SK-N-SH (cell line): ENCODE data around the gene SCG2.

Experiments
- CHD2 ChIP-seq: fragments of 150-350 bp; IDR thresholded peaks from 2 replicates; pipeline ENCODE4 v1.6.1; 2018; ENCODE audit warnings: low read length; ENCODE audit not compliant: partially characterized antibody
- CTCF ChIP-seq: fragments of 200-600 bp; sonication (generic); IDR thresholded peaks from 2 replicates; pipeline ENCODE4 v1.6.1; 2017; ENCODE audit warnings: antibody characterized with exemption, mild to moderate bottlenecking, moderate library complexity
- EZH2phosphoT487 ChIP-seq: fragments of 200-600 bp; sonication (generic); IDR thresholded peaks from 2 replicates; pipeline ENCODE4 v1.6.1; 2017; ENCODE audit warnings: low read depth, mixed run types, mild to moderate bottlenecking, antibody characterized with exemption, moderate library complexity, borderline replicate concordance
- FOXM1 ChIP-seq: IDR thresholded peaks from 2 replicates; pipeline ENCODE4 v1.4.0; 2012; ENCODE audit warnings: low read depth, mild to moderate bottlenecking
- GABPA ChIP-seq: IDR thresholded peaks from 2 replicates; pipeline ENCODE4 v1.4.0; 2012; ENCODE audit warnings: low read depth, mild to moderate bottlenecking
- GATA2 ChIP-seq: sonication (generic); formaldehyde crosslinking; IDR thresholded peaks from 2 replicates; pipeline ENCODE4 v1.5.0; 2020; ENCODE audit warnings: mild to moderate bottlenecking, missing genetic modification reagents
- JUND ChIP-seq: IDR thresholded peaks from 2 replicates; pipeline ENCODE4 v1.4.0; 2012
- MEF2A ChIP-seq: IDR thresholded peaks from 2 replicates; pipeline ENCODE4 v1.4.0; 2012; ENCODE audit warnings: low read depth, borderline replicate concordance
- NRF1 ChIP-seq: IDR thresholded peaks from 2 replicates; pipeline ENCODE4 v1.6.1; 2012; ENCODE audit warnings: low read depth, mild to moderate bottlenecking, low read length
- REST ChIP-seq: IDR thresholded peaks from 2 replicates; pipeline ENCODE4 v1.6.1; 2012; ENCODE audit warnings: mild to moderate bottlenecking, low read depth, low read length, moderate library complexity
- SIN3A ChIP-seq: IDR thresholded peaks from 2 replicates; pipeline ENCODE4 v1.6.1; 2012; ENCODE audit warnings: low read depth, mild to moderate bottlenecking, low read length, moderate library complexity, borderline replicate concordance
- TAF1 ChIP-seq: IDR thresholded peaks from 2 replicates; pipeline ENCODE4 v1.6.1; 2012; ENCODE audit warnings: low read depth, mild to moderate bottlenecking, low read length, moderate library complexity, borderline replicate concordance

DNA sequence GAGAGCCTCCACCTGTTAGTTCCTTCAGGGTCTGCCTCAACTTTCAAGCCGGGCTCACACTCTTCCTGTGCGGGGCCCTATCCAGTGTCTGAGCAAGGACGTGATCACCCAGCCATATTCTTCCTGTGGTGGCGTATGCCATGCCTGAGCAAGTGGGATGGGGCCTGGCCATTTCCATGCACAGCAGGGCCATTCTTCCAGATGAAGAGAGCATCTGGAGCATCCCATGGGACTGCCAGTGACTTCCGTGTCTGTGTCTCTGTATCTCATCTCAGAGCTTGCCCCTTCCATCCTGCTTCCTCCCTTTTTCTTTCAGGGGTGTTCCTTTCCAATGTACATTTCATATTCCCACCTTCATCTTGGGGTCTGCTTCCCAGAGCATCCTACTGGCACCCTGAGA, 20.2 kb downstream of the SCG2 start:
- no peak for TF ChIP-seq TAF1
- TF ChIP-seq EZH2phosphoT487 = no peak
- no peak for TF ChIP-seq GATA2
- TF ChIP-seq MEF2A = no peak
- TF ChIP-seq NRF1 = no peak
- TF ChIP-seq CTCF = no peak
- no peak for TF ChIP-seq FOXM1
- no peak for TF ChIP-seq JUND
- no peak for TF ChIP-seq CHD2
- TF ChIP-seq GABPA = no peak
- no peak for TF ChIP-seq REST
- TF ChIP-seq SIN3A = no peak
